Upper lobe of left lung (tissue), 6 donors: ENCODE measurements around the gene GALNT18. TPM values are rescaled to one million over a fixed set of nuclear protein-coding genes. Genes with fewer than 3 reads are reported as not detected.

Source experiments
- ATAC-seq, 2 donors: fragments of 200-7000 bp; cut with Tn5 transposase; one replicate each; pipeline ENCODE4 v1.9.1; 2022; ENCODE audit warnings: mild to moderate bottlenecking in 2 of 2, moderate library complexity in 2 of 2; ENCODE audit not compliant: low FRiP score in 2 of 2
- DNase-seq, 2 donors: peaks; one replicate each; pipeline ENCODE4 v3.0.0-alpha.2; 2019 to 2020
- H3K27ac ChIP-seq, 4 donors: fragments of 200-600 bp; sonication (generic); one replicate each; pipeline ENCODE4 v1.5.1; 2016 to 2019
- H3K27me3 ChIP-seq, 4 donors: fragments of 200-600 bp; sonication (generic); one replicate each; pipeline ENCODE4 v1.5.1; 2017 to 2019
- H3K36me3 ChIP-seq, 4 donors: fragments of 200-600 bp; sonication (generic); one replicate each; pipeline ENCODE4 v1.5.1; 2016 to 2019
- H3K4me1 ChIP-seq, 4 donors: fragments of 200-600 bp; sonication (generic); one replicate each; pipeline ENCODE4 v1.5.1; 2018 to 2019
- H3K4me3 ChIP-seq, 4 donors: fragments of 200-600 bp; sonication (generic); one replicate each; pipeline ENCODE4 v1.5.1; 2017 to 2019; ENCODE audit warnings: mild to moderate bottlenecking in 2 of 4, moderate library complexity in 1 of 4
- H3K9me3 ChIP-seq, 4 donors: fragments of 200-600 bp; sonication (generic); one replicate each; pipeline ENCODE4 v1.5.1; 2018 to 2019
- CTCF ChIP-seq, 6 experiments: fragments of 450-650 bp in 4 of 6; fragments of 200-600 bp in 2 of 6; sonication (generic) in 2 of 6; IDR thresholded peaks; one replicate each; pipeline ENCODE4 v1.5.1; 2016 to 2019; ENCODE audit warnings: antibody characterized with exemption in 6 of 6
- EP300 ChIP-seq, 4 donors: sonication (generic); formaldehyde crosslinking; IDR thresholded peaks; one replicate each; pipeline ENCODE4 v1.5.1; 2017; ENCODE audit warnings: antibody characterized with exemption in 4 of 4, control low read depth in 2 of 4
- POLR2A ChIP-seq, 4 donors: fragments of 450-650 bp; IDR thresholded peaks; one replicate each; pipeline ENCODE4 v1.5.1; 2016 to 2017; ENCODE audit warnings: antibody characterized with exemption in 4 of 4, mild to moderate bottlenecking in 2 of 4
- POLR2AphosphoS5 ChIP-seq, 2 donors: sonication (generic); formaldehyde crosslinking; IDR thresholded peaks; one replicate each; pipeline ENCODE4 v1.5.1; 2017; ENCODE audit warnings: antibody characterized with exemption in 2 of 2
- whole genome bisulfite sequencing, 2 donors: methylation state at CpG; one replicate each; pipeline ENCODE4 v1.1.5; 2017 to 2018; 5-methylcytosine and 5-hydroxymethylcytosine counted together
- total RNA-seq, 6 donors: library from RNA; depleted of rRNA in 4 of 6; stranded (reverse); fragments of >200 nt in 4 of 6; gene quantifications; one replicate each; pipeline versions ENCODE4 v1.1.0 to v1.2.1, GENCODE V29; 2016 to 2021
- donor health status: DM: no; HTN: no; CAD: no; lungs with moderate emphysema.
- donor health status: DM: no; HTN: yes; CAD: no; lungs with severe emphysema.

Gene GALNT18
- total RNA-seq, 6 donors from 2014 or later = 48.2 to 115 (median 61.8) TPM

GRCh38 chr11:11372461-11372860, 249.3 kb downstream of the GALNT18 start:
- H3K9me3 ChIP-seq = no peaks in the 10 kb centered on the region
- H3K27ac ChIP-seq = no peak overlapping the region
- 90 to 96% methylated on average over 8 of the region's 8 CpGs for WGBS, 2 donors
- H3K27me3 ChIP-seq = no peaks in the 10 kb centered on the region
- H3K36me3 ChIP-seq = peaks cover 0 to 68% (median 19%) of the 10 kb centered on the region in 4 donors
- DNase-seq = peak in 1 of 2 donors; percentile 6
- TF ChIP-seq CTCF (IDR thresholded peaks at IDR 0.05) = no peak
- no peak overlapping the region for H3K4me3 ChIP-seq
- ATAC-seq = no peak
- H3K4me1 ChIP-seq = peaks cover 0 to 5% (median 0%) of the 10 kb centered on the region in 4 donors

GRCh38 chr11:11370962-11371303, 250.9 kb downstream of the GALNT18 start:
- Histone ChIP-seq H3K36me3 (peaks cover 0 to 53% (median 9%) of the 10 kb centered on the region in 4 donors), H3K9me3 (no peaks in the 10 kb centered on the region), H3K27ac (no peak overlapping the region), H3K4me1 (peaks cover 0 to 5% (median 0%) of the 10 kb centered on the region in 4 donors), H3K27me3 (no peaks in the 10 kb centered on the region), H3K4me3 (no peak overlapping the region)
- DNase-seq (no peak), ATAC-seq (peak in 1 of 2 donors; percentile 16)
- 77 to 84% methylated on average over 6 of the region's 6 CpGs for WGBS, 2 donors
- TF ChIP-seq EP300 (IDR thresholded peaks at IDR 0.05) = no peak
- no peak for TF ChIP-seq CTCF (IDR thresholded peaks at IDR 0.05)
- TF ChIP-seq POLR2A (IDR thresholded peaks at IDR 0.05) = no peak
- TF ChIP-seq POLR2AphosphoS5 (IDR thresholded peaks at IDR 0.05) = no peak

- Histone ChIP-seq H3K27me3 (no peaks in the 10 kb centered on the region), H3K9me3 (no peaks in the 10 kb centered on the region), H3K4me3 (no peak overlapping the region), H3K27ac (no peak overlapping the region), H3K4me1 (peaks cover 0 to 5% (median 0%) of the 10 kb centered on the region in 4 donors), H3K36me3 (peaks cover 0 to 48% (median 7%) of the 10 kb centered on the region in 4 donors)
- 71% methylated on average over 8 of the region's 8 CpGs for WGBS, 2 donors
- DNase-seq (no peak), ATAC-seq (peak in 1 of 2 donors; percentile 49)
- TF ChIP-seq CTCF (IDR thresholded peaks at IDR 0.05) (no peak), POLR2A (IDR thresholded peaks at IDR 0.05) (no peak), POLR2AphosphoS5 (IDR thresholded peaks at IDR 0.05) (no peak), EP300 (IDR thresholded peaks at IDR 0.05) (no peak)
Measured at GRCh38 chr11:11370255-11370961, 251.4 kb downstream of the GALNT18 start.

- Histone ChIP-seq H3K9me3 (no peaks in the 10 kb centered on the region), H3K4me1 (peaks cover 0 to 5% (median 0%) of the 10 kb centered on the region in 4 donors), H3K4me3 (no peak overlapping the region), H3K27ac (no peak overlapping the region), H3K36me3 (peaks cover 0 to 31% (median 1%) of the 10 kb centered on the region in 4 donors), H3K27me3 (no peaks in the 10 kb centered on the region)
- ATAC-seq (no peak), DNase-seq (no peak)
- TF ChIP-seq POLR2AphosphoS5 (IDR thresholded peaks at IDR 0.05) (no peak), POLR2A (IDR thresholded peaks at IDR 0.05) (no peak), CTCF (IDR thresholded peaks at IDR 0.05) (no peak), EP300 (IDR thresholded peaks at IDR 0.05) (no peak)
- WGBS, 2 donors = 91 to 100% methylated on average over 1 of the region's 1 CpG
Measured at GRCh38 chr11:11366793-11367192, 255.0 kb downstream of the GALNT18 start.

GRCh38 chr11:11363674-11364073, 258.1 kb downstream of the GALNT18 start:
- Histone ChIP-seq H3K27me3 (no peaks in the 10 kb centered on the region), H3K4me3 (no peak overlapping the region), H3K27ac (no peak overlapping the region), H3K36me3 (peaks cover 0 to 16% (median 0%) of the 10 kb centered on the region in 4 donors), H3K4me1 (no peaks in the 10 kb centered on the region), H3K9me3 (no peaks in the 10 kb centered on the region)
- TF ChIP-seq POLR2A (IDR thresholded peaks at IDR 0.05) (no peak), EP300 (IDR thresholded peaks at IDR 0.05) (no peak), CTCF (IDR thresholded peaks at IDR 0.05) (no peak), POLR2AphosphoS5 (IDR thresholded peaks at IDR 0.05) (no peak)
- no peak for DNase-seq
- no peak for ATAC-seq
